ENCODE results near the gene MED27.

DNA sequence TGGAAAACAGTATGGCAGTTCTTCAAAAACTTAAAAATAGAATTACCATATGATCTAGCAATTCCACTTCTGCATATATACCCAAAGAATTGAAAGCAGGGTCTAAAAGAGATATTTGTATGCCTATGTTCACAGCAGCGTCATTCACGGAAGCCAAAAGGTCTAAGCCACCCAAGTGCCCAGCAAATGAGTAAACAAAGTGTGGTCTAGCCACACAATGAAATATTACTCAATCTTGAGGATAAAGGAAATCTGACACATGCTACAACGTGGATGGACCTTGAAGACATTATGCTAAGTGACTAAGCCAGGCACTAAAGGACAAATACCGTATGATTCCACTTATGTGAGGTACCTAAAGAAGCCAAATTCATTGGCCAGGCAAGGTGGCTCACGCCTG, 11.1 kb upstream of the MED27 start:
- no peak for TF ChIP-seq EZH2 (IDR thresholded peaks at IDR 0.05; ENCODE audit: insufficient read depth, poor library complexity, severe bottlenecking)
- no peak for TF ChIP-seq EZH2phosphoT487 (IDR thresholded peaks at IDR 0.05; ENCODE audit: insufficient read depth, low read depth)
